Measurements from ENCODE around the gene PRKCQ.

PRKCQ gene

GRCh38 chr10:6423413-6424170 is 156.5 kb downstream of the PRKCQ start:
- no peaks in the 10 kb centered on the region for H3K4me1 ChIP-seq (ENCODE audit: insufficient read depth, low read length)
- H3K27ac ChIP-seq (ENCODE audit: low read length), result no peak overlapping the region
- TF ChIP-seq EZH2 (IDR thresholded peaks at IDR 0.05; ENCODE audit: borderline replicate concordance, low read depth, low read length, severe bottlenecking), result no peak
- no peak for TF ChIP-seq CTCF (IDR thresholded peaks at IDR 0.05; ENCODE audit: borderline replicate concordance, extremely low read depth, low read length, poor library complexity, severe bottlenecking)
- ATAC-seq (ENCODE audit: insufficient read depth, low read depth) (no peak), DNase-seq (no peak)
- H3K9ac ChIP-seq (ENCODE audit: low read depth, low read length), result no peak overlapping the region
- no peak overlapping the region for H2AFZ ChIP-seq (ENCODE audit: low read depth, low read length)
- no peaks in the 10 kb centered on the region for H3K9me3 ChIP-seq (ENCODE audit: insufficient read depth, low read length, severe bottlenecking)
- no peaks in the 10 kb centered on the region for H3K79me2 ChIP-seq (ENCODE audit: insufficient read depth, low read length)
- H4K20me1 ChIP-seq (ENCODE audit: insufficient read depth, low read length), result no peaks in the 10 kb centered on the region
- peaks cover 16% of the 10 kb centered on the region for H3K36me3 ChIP-seq (ENCODE audit: insufficient read depth, low read length)
- no peaks in the 10 kb centered on the region for H3K27me3 ChIP-seq (ENCODE audit: insufficient read depth, low read length, poor library complexity)
- no peak overlapping the region for H3K4me2 ChIP-seq (ENCODE audit: insufficient read depth, low read length)
- H3K4me3 ChIP-seq (ENCODE audit: low read depth in 1 of 2, low read length in 2 of 2), result no peak overlapping the region

GRCh38 chr10:6423004-6423403 is 157.1 kb downstream of the PRKCQ start:
- no peaks in the 10 kb centered on the region for H4K20me1 ChIP-seq (ENCODE audit: insufficient read depth, low read length)
- peaks cover 10% of the 10 kb centered on the region for H3K36me3 ChIP-seq (ENCODE audit: insufficient read depth, low read length)
- no peak for DNase-seq
- no peak for TF ChIP-seq EZH2 (IDR thresholded peaks at IDR 0.05; ENCODE audit: borderline replicate concordance, low read depth, low read length, severe bottlenecking)
- no peak for TF ChIP-seq CTCF (IDR thresholded peaks at IDR 0.05; ENCODE audit: borderline replicate concordance, extremely low read depth, low read length, poor library complexity, severe bottlenecking)
- H3K9me3 ChIP-seq (ENCODE audit: insufficient read depth, low read length, severe bottlenecking), result no peaks in the 10 kb centered on the region
- H3K4me1 ChIP-seq (ENCODE audit: insufficient read depth, low read length), result no peaks in the 10 kb centered on the region
- ATAC-seq (ENCODE audit: insufficient read depth, low read depth), result no peak
- H3K4me2 ChIP-seq (ENCODE audit: insufficient read depth, low read length), result no peak overlapping the region
- H2AFZ ChIP-seq (ENCODE audit: low read depth, low read length), result no peak overlapping the region
- no peak overlapping the region for H3K4me3 ChIP-seq (ENCODE audit: low read depth in 1 of 2, low read length in 2 of 2)
- H3K9ac ChIP-seq (ENCODE audit: low read depth, low read length), result no peak overlapping the region
- no peaks in the 10 kb centered on the region for H3K27me3 ChIP-seq (ENCODE audit: insufficient read depth, low read length, poor library complexity)
- H3K79me2 ChIP-seq (ENCODE audit: insufficient read depth, low read length), result no peaks in the 10 kb centered on the region
- H3K27ac ChIP-seq (ENCODE audit: low read length), result no peak overlapping the region

GRCh38 chr10:6418613-6419216 is 161.4 kb downstream of the PRKCQ start:
- H3K79me2 ChIP-seq (ENCODE audit: insufficient read depth, low read length), result no peaks in the 10 kb centered on the region
- H3K9ac ChIP-seq (ENCODE audit: low read depth, low read length), result no peak overlapping the region
- no peak overlapping the region for H3K4me2 ChIP-seq (ENCODE audit: insufficient read depth, low read length)
- no peak overlapping the region for H3K4me3 ChIP-seq (ENCODE audit: low read depth in 1 of 2, low read length in 2 of 2)
- no peaks in the 10 kb centered on the region for H3K27me3 ChIP-seq (ENCODE audit: insufficient read depth, low read length, poor library complexity)
- H3K9me3 ChIP-seq (ENCODE audit: insufficient read depth, low read length, severe bottlenecking), result no peaks in the 10 kb centered on the region
- H3K27ac ChIP-seq (ENCODE audit: low read length), result no peak overlapping the region
- ATAC-seq (ENCODE audit: insufficient read depth, low read depth), result no peak
- TF ChIP-seq EZH2 (IDR thresholded peaks at IDR 0.05; ENCODE audit: borderline replicate concordance, low read depth, low read length, severe bottlenecking), result no peak
- no peak for TF ChIP-seq CTCF (IDR thresholded peaks at IDR 0.05; ENCODE audit: borderline replicate concordance, extremely low read depth, low read length, poor library complexity, severe bottlenecking)
- H3K36me3 ChIP-seq (ENCODE audit: insufficient read depth, low read length), result no peaks in the 10 kb centered on the region
- no peak for DNase-seq
- H3K4me1 ChIP-seq (ENCODE audit: insufficient read depth, low read length), result peaks cover 3% of the 10 kb centered on the region; the same call in 1 of the 2 replicates
- no peaks in the 10 kb centered on the region for H4K20me1 ChIP-seq (ENCODE audit: insufficient read depth, low read length)
- H2AFZ ChIP-seq (ENCODE audit: low read depth, low read length), result no peak overlapping the region
